GM13976 (cell line): ENCODE results near the gene TMEM123.

Experiments used
- DNase-seq: peaks from one replicate; pipeline ENCODE4 v3.0.0; 2012; ENCODE audit warnings: low spot score
- in situ Hi-C: fragments of 300-500 bp; cut with MboI; formaldehyde crosslinking; loops from one replicate; pipeline ENCODE4 v1.12.0; 2022; ENCODE audit warnings: low sequenced_read_pairs, mixed read lengths, inconsistent platforms; ENCODE audit not compliant: unreplicated experiment
- TF ChIP-seq, protein P1 (sequence below): IDR thresholded peaks from 2 replicates; pipeline ENCODE4 v1.5.1; 2012; ENCODE audit warnings: borderline replicate concordance, mild to moderate bottlenecking; ENCODE audit not compliant: insufficient read depth; ENCODE audit errors: extremely low read depth, missing control alignments, control extremely low read depth

The TMEM123 gene

DNA sequence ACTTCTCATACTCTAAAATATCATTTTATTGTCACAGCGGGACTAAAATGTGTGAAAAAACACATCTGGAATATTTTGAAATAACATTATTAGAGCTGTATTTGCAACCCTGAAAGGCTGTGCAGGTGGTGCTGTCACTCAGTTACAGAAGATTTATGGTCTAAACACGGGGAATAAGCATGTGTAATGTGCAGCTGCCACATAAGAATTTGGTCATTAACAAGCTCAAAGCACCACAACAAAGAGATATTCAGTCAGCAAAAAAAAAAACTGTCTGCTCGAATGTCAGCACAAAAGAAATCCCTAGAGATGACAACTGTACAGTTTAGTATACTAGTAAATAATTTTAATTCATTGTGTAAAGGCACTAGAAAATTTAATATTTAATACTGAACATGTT, 31.3 kb downstream of the TMEM123 start:
- no peak for DNase-seq
- in situ Hi-C loops = no loop called here
- TF ChIP-seq, protein P1, sequence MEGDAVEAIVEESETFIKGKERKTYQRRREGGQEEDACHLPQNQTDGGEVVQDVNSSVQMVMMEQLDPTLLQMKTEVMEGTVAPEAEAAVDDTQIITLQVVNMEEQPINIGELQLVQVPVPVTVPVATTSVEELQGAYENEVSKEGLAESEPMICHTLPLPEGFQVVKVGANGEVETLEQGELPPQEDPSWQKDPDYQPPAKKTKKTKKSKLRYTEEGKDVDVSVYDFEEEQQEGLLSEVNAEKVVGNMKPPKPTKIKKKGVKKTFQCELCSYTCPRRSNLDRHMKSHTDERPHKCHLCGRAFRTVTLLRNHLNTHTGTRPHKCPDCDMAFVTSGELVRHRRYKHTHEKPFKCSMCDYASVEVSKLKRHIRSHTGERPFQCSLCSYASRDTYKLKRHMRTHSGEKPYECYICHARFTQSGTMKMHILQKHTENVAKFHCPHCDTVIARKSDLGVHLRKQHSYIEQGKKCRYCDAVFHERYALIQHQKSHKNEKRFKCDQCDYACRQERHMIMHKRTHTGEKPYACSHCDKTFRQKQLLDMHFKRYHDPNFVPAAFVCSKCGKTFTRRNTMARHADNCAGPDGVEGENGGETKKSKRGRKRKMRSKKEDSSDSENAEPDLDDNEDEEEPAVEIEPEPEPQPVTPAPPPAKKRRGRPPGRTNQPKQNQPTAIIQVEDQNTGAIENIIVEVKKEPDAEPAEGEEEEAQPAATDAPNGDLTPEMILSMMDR = no peak

DNA sequence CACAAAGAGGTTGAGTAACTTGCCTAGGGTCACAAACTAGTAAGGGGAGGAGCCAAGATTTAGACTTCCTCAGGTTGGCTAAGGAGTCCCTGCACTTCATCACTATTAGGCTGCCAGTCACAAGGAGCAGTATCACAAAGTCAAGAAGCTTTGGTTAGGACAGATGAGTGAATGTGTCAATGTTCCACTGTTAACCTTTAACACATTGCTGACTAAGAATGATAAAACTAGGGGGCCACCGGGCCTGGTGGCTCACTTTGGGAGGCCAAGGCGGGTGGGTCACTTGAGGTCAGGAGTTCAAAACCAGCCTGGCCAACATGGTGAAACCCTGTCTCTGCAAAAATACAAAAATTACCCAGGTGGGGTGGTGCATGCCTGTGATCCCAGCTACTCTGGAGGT, 32.0 kb downstream of the TMEM123 start:
- TF ChIP-seq, protein P1 = no peak
- in situ Hi-C loops = no loop called here
- DNase-seq = no peak

DNA sequence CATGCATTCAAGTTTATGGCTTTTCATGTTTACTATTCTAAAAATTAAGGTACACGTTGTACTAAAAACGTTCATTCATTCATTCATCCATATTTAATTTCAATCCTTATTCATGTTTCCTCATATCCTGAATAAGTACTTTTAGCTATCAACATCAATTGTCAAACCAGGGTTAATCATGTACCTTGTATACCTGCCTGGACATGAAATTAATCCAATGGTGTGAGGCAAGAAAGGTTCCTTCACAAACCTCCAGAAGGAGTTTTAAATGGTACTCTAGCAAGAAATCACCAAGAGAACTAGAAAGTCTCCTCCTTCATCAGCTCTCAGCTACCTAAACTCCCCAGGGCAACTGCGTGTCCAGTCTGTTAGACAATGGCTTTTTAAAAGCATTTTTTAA, 33.4 kb downstream of the TMEM123 start:
- TF ChIP-seq, protein P1 = no peak
- DNase-seq = no peak
- in situ Hi-C loops = no loop called here

DNA sequence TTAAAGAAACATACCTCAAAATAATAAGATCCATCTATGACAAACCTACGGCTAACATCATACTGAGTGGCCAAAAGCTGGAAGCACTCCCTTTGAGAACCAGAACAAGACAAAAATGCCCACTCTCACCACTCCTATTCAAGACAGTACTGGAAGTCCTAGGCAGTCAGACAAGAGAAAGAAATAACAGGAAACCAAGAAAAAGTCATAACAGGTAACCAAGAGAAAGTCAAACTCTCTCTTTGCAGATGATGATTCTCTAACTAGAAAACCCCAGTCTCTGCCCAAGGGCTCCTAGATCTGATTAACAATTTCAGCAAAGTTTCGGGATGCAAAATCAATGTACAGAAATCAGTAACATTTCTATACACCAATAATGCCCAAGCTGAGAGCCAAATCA, 35.6 kb downstream of the TMEM123 start:
- in situ Hi-C loops = no loop called here
- no peak for DNase-seq
- TF ChIP-seq, protein P1 = no peak

DNA sequence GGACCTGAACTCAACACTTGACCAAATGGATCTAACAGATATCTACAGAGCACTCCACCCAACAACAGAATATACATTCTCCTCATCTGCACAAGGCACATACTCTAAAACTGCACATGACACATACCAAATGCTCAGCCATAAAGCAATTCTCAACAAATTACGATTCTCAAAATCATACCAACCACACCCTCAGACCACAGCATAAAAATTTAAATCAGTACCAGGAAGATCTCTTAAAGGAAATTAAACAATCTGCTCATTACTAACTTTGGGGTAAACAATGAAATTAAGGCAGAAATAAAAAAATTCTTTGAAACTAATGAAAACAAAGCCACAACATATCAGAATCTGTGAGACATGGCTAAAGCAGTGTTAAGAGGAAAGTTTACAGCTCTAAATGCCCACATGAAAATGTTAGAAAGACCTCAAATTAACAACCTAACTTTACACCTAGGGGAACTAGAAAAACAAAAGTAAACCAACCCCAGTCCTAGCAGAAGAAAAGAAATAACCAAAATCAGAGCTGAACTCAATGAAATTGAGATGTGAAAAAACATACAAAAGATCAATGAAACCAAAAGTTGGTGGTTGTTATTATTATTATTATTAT, 37.2 kb downstream of the TMEM123 start:
- TF ChIP-seq, protein P1 = no peak
- in situ Hi-C loops = no loop called here
- DNase-seq = no peak

DNA sequence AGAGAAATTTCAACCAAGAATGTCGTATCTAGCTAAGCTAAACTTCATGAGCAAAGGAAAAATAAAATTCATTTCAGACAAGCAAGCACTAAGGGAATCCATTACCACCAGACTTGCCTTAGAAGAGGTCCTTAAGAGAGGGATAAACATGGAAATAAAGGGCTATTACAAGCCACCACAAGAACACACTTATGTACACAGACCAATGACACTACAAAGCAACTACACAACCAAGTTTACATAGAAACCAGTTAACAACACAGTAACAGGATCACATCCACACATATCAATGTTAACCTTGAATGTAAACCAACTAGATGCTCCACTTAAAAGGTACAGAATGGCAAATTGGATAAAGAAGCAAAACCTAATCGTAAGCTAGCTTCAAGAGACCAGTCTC, 38.0 kb downstream of the TMEM123 start:
- TF ChIP-seq, protein P1 = no peak
- DNase-seq = no peak
- in situ Hi-C loops = no loop called here
